PC-3 (cell line): Measurements from ENCODE around the gene MDGA2. TPM values are rescaled to one million over a fixed set of nuclear protein-coding genes. Genes with fewer than 3 reads are reported as not detected.

Experiments used
- ATAC-seq: fragments of 200-7000 bp; cut with Tn5 transposase; 2 replicates; pipeline ENCODE4 v1.9.1; 2020; ENCODE audit warnings: mild to moderate bottlenecking, moderate library complexity
- BruUV-seq: library from RNA; stranded (reverse); fragments of 400-500 nt; replicated peaks from 2 replicates; lab custom pipeline; 2021; lab: Mats Ljungman, UMichigan
- CTCF ChIA-PET: fragments of 300-600 bp; sonication (Branson Sonifier 250); formaldehyde crosslinking; loops from one replicate; lab custom pipeline; 2022; ENCODE audit warnings: antibody characterized with exemption; lab: Charles Lee
- POLR2A ChIA-PET: fragments of 300-600 bp; sonication (Branson Sonifier 250); formaldehyde crosslinking; loops from one replicate; lab custom pipeline; 2022; ENCODE audit warnings: antibody characterized with exemption; ENCODE audit not compliant: unreplicated experiment; lab: Charles Lee
- DNase-seq: peaks from one replicate; pipeline ENCODE4 v3.0.0-alpha.2; 2015
- H2AFZ ChIP-seq: fragments of 300-600 bp; sonication (generic); 2 replicates; pipeline ENCODE4 v1.6.0; 2016; ENCODE audit warnings: antibody characterized with exemption, low read length
- H3F3A ChIP-seq: fragments of 300-600 bp; sonication (generic); one replicate; pipeline ENCODE4 v1.6.0; 2017; ENCODE audit warnings: antibody characterized with exemption, low read length, control low read depth, mild to moderate bottlenecking; ENCODE audit not compliant: unreplicated experiment
- H3K27ac ChIP-seq: fragments of 300-600 bp; sonication (generic); 2 replicates; pipeline ENCODE4 v1.5.1; 2016; ENCODE audit warnings: mild to moderate bottlenecking, low read length
- H3K27me3 ChIP-seq: fragments of 300-600 bp; sonication (generic); 2 replicates; pipeline ENCODE4 v1.6.1; 2016; ENCODE audit warnings: low read length, mixed read lengths
- H3K36me3 ChIP-seq: fragments of 300-600 bp; sonication (generic); 2 replicates; pipeline ENCODE4 v1.6.1; 2016; ENCODE audit warnings: low read depth, mixed run types, low read length, mixed read lengths
- H3K4me1 ChIP-seq: fragments of 300-600 bp; sonication (generic); 2 replicates; pipeline ENCODE4 v1.5.1; 2016; ENCODE audit warnings: low read length; ENCODE audit not compliant: insufficient read depth
- H3K4me2 ChIP-seq: fragments of 300-600 bp; sonication (generic); 2 replicates; pipeline ENCODE4 v1.6.0; 2016; ENCODE audit warnings: low read length
- H3K4me3 ChIP-seq: fragments of 300-600 bp; sonication (generic); 2 replicates; pipeline ENCODE4 v1.5.1; 2016; ENCODE audit warnings: mild to moderate bottlenecking, low read length, mixed read lengths
- H3K79me2 ChIP-seq: fragments of 300-600 bp; sonication (generic); 2 replicates; pipeline ENCODE4 v1.6.1; 2017; ENCODE audit warnings: low read length, mixed read lengths
- H3K9ac ChIP-seq: fragments of 300-600 bp; sonication (generic); 2 replicates; pipeline ENCODE4 v1.6.0; 2016; ENCODE audit warnings: mild to moderate bottlenecking, low read length
- H3K9me2 ChIP-seq: fragments of 300-600 bp; sonication (generic); replicated peaks from 2 replicates; pipeline ENCODE4 v1.6.1; 2016; ENCODE audit warnings: mixed run types, low read length, mixed read lengths
- H3K9me3 ChIP-seq: fragments of 300-600 bp; sonication (generic); 2 replicates; pipeline ENCODE4 v1.6.1; 2016; ENCODE audit warnings: low read length, mixed read lengths
- H4K20me1 ChIP-seq: fragments of 300-600 bp; sonication (generic); 2 replicates; pipeline ENCODE4 v1.6.1; 2016; ENCODE audit warnings: low read length, mixed read lengths
- CTCF ChIP-seq: fragments of 300-600 bp; sonication (generic); conservative IDR thresholded peaks from 2 replicates; pipeline ENCODE4 v1.5.1; 2017; ENCODE audit warnings: antibody characterized with exemption, low read depth, mild to moderate bottlenecking, low read length
- EZH2 ChIP-seq: fragments of 300-600 bp; sonication (generic); IDR thresholded peaks from one replicate; pipeline ENCODE4 v1.6.1; 2017; ENCODE audit warnings: antibody characterized with exemption, mild to moderate bottlenecking, low read length; ENCODE audit not compliant: unreplicated experiment
- EZH2phosphoT487 ChIP-seq: fragments of 300-600 bp; sonication (generic); IDR thresholded peaks from 2 replicates; pipeline ENCODE4 v1.6.1; 2018; ENCODE audit warnings: mild to moderate bottlenecking, antibody characterized with exemption, low read length, borderline replicate concordance
- intact Hi-C: fragments of 100-400 bp; cut with micrococcal nuclease; formaldehyde crosslinking; loops from 2 replicates; pipeline ENCODE4 v1.9.0; 2023
- total RNA-seq: library from RNA; depleted of rRNA; stranded (reverse); fragments of >200 nt; gene quantifications from 2 replicates; pipeline ENCODE4 v1.2.3, GENCODE V29; 2014

Gene MDGA2
- total RNA-seq, 1 experiment from 2014 or later, result 0.04 TPM

- H3K4me1 ChIP-seq, result 0 out of 2 replicates have a peak, but pooled peaks cover 4% of the 10 kb centered on the region
- no peak for DNase-seq
- H3K4me2 ChIP-seq, result no peak overlapping the region
- no peak overlapping the region for H3K9ac ChIP-seq
- H3K9me2 ChIP-seq, result no peaks in the 10 kb centered on the region
- no peak overlapping the region for H3K27ac ChIP-seq
- ChIA-PET POLR2A (no interaction called here), CTCF (no interaction called here)
- intact Hi-C loops, result loop anchor here (5.0 kb wide), 1 partner anchor 167 kb away; no protein-coding TSS in a partner anchor
- no peak overlapping the region for H3K4me3 ChIP-seq
- H4K20me1 ChIP-seq, result no peaks in the 10 kb centered on the region
- no peak for TF ChIP-seq CTCF
- TF ChIP-seq EZH2phosphoT487, result no peak
- TF ChIP-seq EZH2, result no peak
- H3F3A ChIP-seq, result no peaks in the 10 kb centered on the region
- no peaks in the 10 kb centered on the region for H3K36me3 ChIP-seq
- H3K9me3 ChIP-seq, result no peaks in the 10 kb centered on the region
- H2AFZ ChIP-seq, result no peak overlapping the region
- ATAC-seq, result no peak
- BruUV-seq, result no TSS peak
- H3K27me3 ChIP-seq, result no peaks in the 10 kb centered on the region
- no peaks in the 10 kb centered on the region for H3K79me2 ChIP-seq
Measured at GRCh38 chr14:47555333-47555732, 120.1 kb downstream of the MDGA2 start.

- Histone ChIP-seq H3K27ac (no peak overlapping the region), H3F3A (no peaks in the 10 kb centered on the region), H3K9me2 (no peaks in the 10 kb centered on the region), H2AFZ (no peak overlapping the region), H3K9ac (no peak overlapping the region), H4K20me1 (no peaks in the 10 kb centered on the region), H3K4me1 (no peaks in the 10 kb centered on the region), H3K4me2 (no peak overlapping the region), H3K36me3 (no peaks in the 10 kb centered on the region), H3K9me3 (no peaks in the 10 kb centered on the region), H3K27me3 (0 out of 2 replicates have a peak, but pooled peaks cover 5% of the 10 kb centered on the region), H3K4me3 (no peak overlapping the region), H3K79me2 (no peaks in the 10 kb centered on the region)
- no peak for ATAC-seq
- CTCF ChIA-PET, result no interaction called here
- POLR2A ChIA-PET, result no interaction called here
- no peak for TF ChIP-seq CTCF
- no peak for TF ChIP-seq EZH2phosphoT487
- TF ChIP-seq EZH2, result no peak
- BruUV-seq, result no TSS peak
- DNase-seq, result no peak
- intact Hi-C loops, result no loop called here
Measured at GRCh38 chr14:47549886-47550285, 125.5 kb downstream of the MDGA2 start.

- TF ChIP-seq EZH2 (no peak), CTCF (no peak), EZH2phosphoT487 (no peak)
- H3K27ac ChIP-seq, result no peak overlapping the region
- H3K4me1 ChIP-seq, result no peaks in the 10 kb centered on the region
- no peaks in the 10 kb centered on the region for H3F3A ChIP-seq
- no peaks in the 10 kb centered on the region for H3K9me2 ChIP-seq
- H3K36me3 ChIP-seq, result no peaks in the 10 kb centered on the region
- intact Hi-C loops, result no loop called here
- no peaks in the 10 kb centered on the region for H4K20me1 ChIP-seq
- ATAC-seq (no peak), DNase-seq (no peak)
- no peak overlapping the region for H3K9ac ChIP-seq
- no peak overlapping the region for H3K4me3 ChIP-seq
- no peaks in the 10 kb centered on the region for H3K79me2 ChIP-seq
- no peaks in the 10 kb centered on the region for H3K27me3 ChIP-seq
- H3K4me2 ChIP-seq, result no peak overlapping the region
- H3K9me3 ChIP-seq, result no peaks in the 10 kb centered on the region
- no peak overlapping the region for H2AFZ ChIP-seq
- BruUV-seq, result no TSS peak
- ChIA-PET CTCF (no interaction called here), POLR2A (no interaction called here)
Measured at GRCh38 chr14:47543459-47543858, 131.9 kb downstream of the MDGA2 start.
